Measurements from ENCODE around the gene MOB3B.
"Not testable (repeated sequence)": the region's sequence is repeated elsewhere in the genome, so short reads cannot be mapped to it uniquely, and the experiment has no call there.

MOB3B gene

DNA sequence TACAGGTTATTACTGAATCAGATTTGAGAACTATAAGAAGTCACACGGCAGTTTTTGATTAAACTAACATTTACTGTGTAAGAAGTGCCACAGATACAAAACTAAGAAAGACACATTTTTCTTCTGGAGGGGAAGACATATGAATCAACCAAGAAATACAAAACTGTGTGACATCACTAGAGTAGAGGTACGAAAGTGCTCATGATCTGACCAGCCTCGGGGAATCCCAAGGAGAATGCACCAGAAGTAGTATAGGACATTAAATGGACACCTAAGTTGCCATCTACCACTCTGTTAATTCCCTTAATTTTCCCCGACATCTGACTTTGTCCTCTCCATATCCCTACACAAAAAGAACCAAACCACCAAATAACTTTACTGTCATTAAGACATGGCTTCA, 10.8 kb downstream of the MOB3B start:
- DNase-seq (ENCODE audit: low spot score): no peak

DNA sequence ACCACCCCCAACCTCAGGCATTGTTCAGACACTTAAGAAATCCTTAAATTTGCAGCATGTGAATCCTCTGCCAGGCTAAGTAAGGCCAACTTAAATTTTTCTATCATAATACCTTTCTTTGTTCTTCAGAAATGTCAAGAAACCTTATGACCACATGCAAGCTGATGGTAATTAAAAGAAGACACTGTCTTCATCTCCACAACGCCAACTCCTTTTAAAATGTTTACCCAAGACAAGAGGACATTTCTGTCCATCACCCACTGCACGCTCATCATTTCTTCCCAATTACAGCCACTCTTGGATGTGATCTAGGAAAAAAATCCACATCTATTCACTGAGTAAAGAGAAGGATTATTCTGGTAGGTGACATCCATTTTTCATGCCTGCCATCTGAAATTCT, 11.6 kb downstream of the MOB3B start:
- no peak for DNase-seq (ENCODE audit: low spot score)

DNA sequence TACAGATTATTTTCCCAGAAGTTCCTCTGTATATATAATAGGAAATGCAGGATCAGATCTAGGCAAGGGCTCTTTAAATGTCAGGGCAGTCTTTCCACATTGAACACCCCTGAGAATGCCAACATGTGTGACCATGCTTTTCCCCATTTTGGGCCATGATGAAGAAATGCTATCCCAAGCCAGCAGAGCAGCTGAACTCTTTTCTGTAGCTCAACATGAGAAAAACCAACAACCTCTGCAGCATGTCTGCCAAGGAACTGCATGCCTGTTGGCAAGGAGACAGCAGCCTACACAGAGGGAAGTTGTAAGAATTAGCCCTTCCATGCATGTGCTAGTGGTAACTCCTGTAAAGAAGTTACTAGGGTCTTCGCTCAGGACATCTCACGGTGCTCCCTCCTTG, 15.1 kb downstream of the MOB3B start:
- DNase-seq (ENCODE audit: low spot score): no peak

DNA sequence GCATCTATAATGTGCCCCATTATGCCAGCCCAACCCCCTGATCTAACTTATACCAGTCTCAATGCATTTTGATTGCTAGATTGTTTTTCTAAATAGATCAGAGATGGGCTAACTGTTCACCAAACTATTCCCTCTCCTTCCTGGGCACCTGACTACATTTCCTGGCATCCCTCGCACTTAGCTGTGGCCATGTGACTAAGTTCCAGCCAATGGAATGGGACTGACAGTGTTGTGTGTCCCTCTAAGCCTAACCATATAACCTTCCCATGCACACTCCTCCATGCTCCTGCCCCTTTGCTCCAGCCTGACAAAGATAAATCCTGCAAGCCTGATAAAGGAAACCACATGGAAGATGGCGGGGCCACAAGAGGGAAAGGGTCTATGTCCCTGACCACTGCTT, 17.8 kb downstream of the MOB3B start:
- no peak for DNase-seq (ENCODE audit: low spot score)

DNA sequence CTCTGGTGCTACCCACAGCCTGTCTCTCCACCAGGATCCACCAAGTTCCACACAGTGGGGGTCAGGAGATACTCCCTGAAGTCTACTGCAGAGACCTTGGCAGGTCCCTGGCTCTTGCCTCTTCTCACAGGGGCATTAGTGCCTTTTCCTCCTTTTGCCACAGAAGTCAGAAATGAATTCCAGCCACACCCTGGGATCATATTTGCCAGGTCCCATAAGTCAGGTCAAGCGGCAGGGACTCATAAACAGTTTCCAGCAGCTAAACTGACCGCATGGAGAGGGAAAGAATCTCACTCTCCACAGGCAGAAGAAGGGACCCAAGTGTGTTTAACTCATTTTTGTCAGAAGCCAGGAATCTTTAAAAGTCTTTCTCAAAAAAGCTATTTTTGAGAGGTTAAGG, 18.8 kb downstream of the MOB3B start:
- no peak for DNase-seq (ENCODE audit: low spot score)

DNA sequence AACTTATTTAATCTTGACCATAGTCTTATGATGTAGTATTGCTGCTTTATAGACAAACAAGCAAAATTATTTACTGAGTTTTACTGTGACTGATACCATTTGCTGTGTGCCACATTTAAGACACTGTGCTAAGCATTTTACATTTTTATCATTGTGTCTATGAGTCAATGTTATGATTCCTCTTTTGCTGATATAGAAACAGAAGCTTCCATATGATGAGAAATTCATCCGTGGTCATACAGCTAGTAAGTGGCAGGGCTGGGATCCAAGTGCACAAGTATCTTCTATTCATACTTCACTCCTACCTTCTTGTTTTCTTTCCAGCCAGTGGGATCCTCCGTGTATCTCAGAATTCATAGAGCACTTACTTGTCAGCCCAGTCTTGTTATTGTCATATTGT, 22.6 kb downstream of the MOB3B start:
- no peak for DNase-seq (ENCODE audit: low spot score)

DNA sequence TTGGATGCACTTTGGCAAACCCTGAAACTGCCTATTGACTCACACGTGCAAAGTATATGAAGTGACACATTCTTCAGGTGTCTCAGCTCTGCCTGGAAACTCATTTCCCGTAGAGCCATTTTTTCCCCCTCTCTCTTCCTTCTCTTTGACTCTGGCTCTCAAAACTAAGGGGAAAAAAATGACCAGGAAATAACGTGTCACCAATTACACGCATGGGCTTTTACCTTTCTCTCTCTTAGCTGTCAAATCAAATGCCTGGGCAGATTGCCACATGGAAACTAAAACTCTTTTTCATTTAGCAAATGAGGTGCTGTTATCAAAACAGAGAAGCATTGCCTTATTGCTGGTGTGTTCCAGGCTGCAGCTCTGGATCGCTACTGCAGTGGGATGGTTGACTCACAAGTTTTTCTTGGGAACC, 23.9 kb downstream of the MOB3B start:
- no peak for DNase-seq (ENCODE audit: low spot score)

DNA sequence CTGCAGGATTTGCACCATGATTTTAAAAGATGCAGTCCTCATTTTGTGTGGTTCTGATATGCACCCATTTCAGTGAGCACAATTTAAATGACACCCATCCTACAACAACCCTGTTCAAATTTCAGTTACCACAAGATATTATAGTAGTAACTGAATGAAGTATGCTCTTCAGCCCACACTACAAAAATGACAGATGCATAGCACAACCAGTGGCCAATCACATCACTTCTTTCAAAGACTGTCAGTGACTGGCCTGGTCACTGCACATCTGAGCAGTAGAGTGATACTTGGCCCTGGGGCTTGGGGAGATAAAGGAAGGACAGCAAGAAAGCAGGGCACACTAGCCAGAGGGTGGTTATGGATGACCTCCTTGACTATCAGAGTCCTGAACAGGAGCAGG, 25.4 kb downstream of the MOB3B start:
- no peak for DNase-seq (ENCODE audit: low spot score)

DNA sequence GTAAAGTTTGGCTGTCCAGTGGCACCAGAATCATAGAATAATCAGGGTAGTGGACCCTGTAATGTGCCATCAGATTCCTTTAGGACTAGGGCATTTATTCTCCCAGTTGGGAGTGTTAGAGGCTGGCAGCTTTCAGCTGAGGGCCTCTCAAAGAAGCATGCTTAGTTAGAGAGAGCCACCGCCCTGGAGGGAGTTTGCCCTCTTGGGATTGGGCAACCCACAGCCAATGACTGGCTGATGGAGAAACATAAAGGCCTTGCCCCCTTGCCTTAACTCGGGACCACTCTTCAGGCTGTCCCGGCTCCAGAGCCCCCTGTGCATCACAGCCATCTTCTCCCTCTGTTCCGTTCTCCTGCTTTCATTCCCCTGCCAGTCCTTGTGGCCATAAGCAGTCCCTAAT, 26.0 kb downstream of the MOB3B start:
- DNase-seq (ENCODE audit: low spot score): no peak

DNA sequence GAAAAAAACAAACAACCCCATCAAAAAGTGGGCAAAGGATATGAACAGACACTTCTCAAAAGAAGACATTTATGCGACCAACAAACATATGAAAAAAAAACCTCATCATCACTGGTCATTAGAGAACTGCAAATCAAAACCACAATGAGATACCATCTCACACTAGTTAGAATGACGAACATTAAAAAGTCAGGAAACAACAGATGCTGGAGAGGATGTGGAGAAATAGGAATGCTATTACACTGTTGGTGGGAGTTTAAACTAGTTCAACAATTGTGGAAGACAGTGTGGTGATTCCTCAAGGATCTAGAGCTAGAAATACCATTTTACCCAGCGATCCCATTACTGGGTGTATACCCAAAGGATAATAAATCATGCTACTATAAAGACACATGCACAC, 28.7 kb downstream of the MOB3B start:
- not testable (repeated sequence) for DNase-seq (ENCODE audit: low spot score)

DNA sequence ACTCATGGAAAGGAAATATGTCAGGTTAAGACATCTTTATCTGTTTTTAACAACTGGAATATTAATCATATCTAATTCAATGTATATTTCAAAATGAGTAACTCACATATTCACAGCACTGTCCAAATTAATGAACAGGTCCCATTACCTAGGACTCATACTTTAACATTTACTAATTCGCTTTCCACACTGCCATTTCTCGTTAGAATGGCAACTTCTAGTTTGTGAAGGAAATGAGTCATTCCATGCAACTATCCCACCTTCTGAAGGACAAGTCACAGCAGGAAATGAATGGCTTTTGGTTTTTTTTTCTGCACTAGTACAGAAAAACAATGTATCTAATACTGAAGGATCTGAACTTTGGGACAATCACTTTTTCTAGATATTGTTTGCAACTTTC, 30.2 kb downstream of the MOB3B start:
- DNase-seq (ENCODE audit: low spot score): no peak

DNA sequence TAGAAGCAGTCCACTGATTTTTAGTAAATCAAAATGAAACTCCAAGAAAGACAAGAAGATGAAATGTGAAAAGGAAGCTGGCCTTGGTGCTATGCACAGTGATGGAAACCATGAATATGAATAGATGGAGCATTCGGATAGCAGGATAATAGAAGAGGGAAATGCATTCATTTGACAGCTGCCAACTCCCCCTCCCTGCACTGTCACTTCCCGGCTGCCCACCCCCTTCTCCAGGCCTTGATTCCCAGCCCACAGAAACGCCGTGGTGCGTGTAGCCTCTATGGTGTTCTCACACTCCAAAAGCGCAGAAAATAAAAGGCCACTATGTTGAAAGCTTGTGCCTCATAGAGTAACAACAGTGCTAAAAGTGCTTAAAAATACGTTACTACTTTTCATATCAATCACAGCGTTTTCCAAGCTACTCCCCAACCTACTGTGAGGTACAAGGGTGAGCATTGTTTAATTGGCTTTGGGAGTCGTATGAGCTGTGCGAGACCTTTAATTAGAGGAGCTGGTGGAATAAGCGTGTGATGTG, 31.7 kb downstream of the MOB3B start:
- no peak for DNase-seq (ENCODE audit: low spot score)

DNA sequence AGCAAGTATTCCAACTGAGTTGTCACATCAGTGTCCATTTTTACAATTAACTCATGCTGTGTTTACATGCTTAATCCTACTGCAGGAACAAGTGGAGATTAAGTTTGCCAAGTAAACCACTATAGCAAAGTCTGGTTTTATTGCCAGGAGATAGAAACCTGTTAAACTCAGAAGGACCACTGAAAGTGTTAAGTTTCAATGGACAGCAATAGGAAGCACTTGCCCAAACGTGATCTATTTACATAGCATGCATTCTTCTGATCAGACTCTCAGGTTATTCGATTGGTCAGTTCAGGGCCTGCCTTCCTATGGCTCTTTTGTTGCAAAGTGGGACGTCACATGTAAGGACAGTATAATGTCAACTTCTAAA, 33.5 kb downstream of the MOB3B start:
- no peak for DNase-seq (ENCODE audit: low spot score)

DNA sequence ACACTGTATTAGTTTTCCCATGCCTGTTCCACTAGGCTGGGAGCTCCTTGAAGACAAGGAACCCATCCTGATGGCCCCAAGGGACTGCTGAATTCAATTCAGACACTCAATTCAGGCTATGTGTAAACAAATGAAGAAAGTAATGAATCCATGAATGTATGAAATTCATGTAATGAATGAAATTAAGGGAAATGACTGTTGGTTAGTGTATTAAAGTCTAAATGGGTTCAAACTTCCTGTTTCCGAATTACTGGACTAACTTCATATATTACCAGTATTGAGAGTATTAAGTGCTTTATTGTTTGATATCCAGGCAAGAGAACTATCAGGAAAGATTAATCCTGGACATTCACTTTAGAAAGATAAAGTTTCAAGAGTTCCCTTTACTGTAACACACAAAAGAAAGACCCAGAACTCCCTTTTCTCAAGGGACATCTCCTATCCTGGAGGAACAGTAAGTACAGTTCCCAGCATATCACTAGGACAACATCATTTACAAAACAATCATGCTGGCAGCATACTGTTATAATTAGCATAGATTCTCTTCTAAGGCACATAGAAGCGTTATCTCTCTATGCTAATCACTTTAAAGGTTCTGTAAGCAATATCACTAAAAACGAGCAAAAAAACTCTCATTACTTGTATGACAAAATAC, 34.0 kb downstream of the MOB3B start:
- DNase-seq (ENCODE audit: low spot score): no peak

DNA sequence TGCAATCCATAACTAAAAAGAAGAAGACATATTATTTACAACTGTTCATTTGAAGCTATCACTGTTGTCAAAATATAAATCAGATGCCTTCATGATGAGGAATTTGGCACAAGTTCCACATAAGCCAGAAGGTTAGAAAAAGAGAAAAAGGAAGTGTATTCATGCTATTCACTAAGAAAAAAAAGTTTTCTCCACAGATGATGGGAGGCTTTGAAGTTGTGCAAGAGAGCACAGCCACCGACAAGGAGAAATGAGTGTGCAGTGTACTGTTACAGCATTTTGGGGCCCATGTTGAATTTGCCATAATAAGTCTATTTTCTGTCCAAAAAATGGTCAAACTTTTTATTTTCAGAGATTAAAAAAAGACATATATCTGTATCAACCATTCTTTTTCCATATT, 38.5 kb downstream of the MOB3B start:
- no peak for DNase-seq (ENCODE audit: low spot score)

DNA sequence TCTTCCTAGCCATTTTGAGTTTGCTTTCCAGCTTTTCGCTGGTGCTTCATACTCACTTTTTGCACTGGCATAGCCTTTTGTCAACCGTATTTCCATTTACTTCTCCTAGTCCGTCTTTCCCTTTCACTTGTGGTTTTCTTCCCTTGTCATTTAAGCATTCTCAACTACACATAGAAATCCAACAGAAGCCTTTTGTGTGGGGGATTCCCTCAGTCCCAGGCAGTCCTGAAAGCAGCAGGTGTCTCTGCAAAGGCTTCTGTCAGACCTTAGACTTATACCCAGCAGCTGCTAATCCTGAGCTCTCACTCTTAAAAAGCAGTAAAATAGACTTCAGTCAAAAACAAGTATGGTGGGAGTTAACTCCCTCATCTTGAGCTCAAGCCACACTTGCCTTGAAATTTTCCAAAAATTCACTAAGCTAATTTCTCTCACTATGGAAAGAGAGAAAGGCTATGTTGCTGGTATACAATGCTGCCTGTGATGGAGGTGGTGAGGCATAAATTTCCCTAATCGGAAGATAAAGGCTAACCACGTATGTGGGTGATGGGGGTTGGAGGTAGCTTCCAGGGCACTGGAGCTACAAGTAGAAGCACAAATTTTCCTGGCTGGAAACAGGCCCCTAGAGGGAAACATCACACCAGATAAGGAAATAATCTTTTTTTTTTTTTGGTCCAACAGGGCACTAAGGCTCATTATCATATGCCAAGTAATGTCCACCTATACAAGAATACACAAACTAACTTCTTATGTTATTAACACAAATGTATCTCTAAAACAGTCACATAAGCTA, 40.3 kb downstream of the MOB3B start:
- DNase-seq (ENCODE audit: low spot score): no peak

DNA sequence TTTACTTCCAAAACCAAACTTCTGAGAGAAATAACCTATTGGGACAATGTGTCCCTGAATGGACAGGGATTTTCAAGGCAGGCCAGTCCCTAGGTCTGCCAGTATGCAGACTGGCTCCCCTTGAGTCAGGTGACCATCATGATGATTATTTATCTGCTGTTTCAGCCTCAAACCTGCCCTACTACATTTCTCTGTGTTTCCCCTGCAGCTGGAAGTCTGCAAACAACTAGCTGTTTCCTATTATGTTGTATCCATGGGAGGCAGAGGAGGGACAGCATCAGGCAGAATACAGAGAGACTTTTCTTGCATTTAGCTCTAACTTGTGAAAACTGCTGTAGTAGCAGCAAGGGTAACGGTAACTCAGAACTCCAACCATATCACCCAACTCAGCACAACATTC, 41.7 kb downstream of the MOB3B start:
- no peak for DNase-seq (ENCODE audit: low spot score)

DNA sequence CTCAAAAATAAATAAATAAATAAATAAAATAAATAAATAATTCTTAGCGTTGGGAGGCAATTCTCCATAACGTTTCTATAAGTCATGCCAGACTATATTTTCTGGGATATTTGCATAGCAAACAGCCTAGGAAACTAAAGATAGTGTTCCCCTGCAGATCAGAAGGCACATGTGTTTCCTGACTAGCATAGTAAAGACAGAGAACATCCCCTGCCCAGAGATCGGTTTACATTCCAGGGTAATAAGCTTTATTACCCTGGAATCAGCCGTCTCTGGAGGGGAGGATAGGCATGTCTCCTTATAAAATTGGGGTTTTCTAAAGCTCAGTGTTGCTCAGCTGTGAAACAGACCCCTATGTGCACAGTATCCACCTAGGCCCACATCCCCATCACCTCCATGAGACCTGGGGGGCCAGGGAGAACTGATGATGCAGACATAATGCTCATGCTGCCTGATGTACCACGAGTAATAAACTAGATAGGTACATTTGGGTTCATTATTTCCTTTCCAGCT, 42.4 kb downstream of the MOB3B start:
- no peak for DNase-seq (ENCODE audit: low spot score)

DNA sequence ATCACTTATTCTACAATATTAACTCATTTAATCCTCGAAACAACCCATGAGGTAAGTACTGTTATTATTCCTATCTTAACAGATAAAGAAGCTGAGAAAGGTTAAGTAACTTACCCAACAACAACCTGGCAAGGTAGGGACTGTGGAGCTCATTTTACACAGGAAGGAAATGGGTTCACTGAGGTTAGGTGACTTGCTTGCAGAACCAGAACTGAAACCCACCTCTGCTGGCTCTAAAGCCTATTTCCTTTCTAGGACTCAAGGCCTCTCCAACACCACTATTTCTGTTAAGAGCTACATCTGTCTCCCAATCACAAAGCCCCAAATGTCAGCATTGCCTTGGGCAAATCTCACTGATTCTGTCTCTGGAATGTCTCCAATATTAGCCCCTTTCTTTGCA, 44.5 kb downstream of the MOB3B start:
- no peak for DNase-seq (ENCODE audit: low spot score)

DNA sequence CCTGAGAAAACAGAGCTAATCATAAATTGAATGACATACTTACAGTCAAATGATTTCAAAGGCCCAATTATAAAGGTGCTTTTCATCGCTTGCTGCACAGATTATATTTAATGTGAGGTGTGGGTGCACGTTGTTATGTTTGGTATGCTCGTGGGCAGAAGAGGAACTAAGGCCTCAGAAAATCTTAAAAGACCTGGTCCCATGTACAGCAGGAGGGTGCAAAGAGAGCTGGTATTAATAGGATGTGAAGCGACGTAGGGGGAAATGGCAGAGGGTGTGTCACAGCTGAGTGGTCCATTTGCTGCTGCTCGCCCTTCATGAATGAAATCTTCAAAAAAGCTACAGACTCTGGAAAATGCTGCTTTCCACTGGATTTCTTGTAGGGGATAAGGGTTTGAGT, 46.0 kb downstream of the MOB3B start:
- no peak for DNase-seq (ENCODE audit: low spot score)

DNA sequence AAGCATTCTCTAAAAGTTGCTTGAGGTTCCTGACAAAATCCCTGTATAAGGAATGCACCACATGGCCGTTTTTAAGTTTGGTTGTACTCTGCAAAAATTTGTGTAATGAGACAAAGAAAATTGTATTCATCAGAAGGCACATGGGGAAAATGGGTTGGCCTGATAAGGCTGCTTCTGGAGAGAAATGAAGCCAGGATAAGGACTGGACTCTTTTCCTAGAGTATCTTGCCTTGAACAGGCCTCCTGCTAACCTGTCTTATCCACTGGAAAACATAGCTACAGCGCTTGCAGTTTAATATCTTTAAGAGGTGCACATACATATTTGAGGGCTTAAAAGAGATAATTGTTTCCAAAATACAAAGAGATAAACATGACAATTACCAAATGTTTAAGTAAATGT, 46.9 kb downstream of the MOB3B start:
- no peak for DNase-seq (ENCODE audit: low spot score)

DNA sequence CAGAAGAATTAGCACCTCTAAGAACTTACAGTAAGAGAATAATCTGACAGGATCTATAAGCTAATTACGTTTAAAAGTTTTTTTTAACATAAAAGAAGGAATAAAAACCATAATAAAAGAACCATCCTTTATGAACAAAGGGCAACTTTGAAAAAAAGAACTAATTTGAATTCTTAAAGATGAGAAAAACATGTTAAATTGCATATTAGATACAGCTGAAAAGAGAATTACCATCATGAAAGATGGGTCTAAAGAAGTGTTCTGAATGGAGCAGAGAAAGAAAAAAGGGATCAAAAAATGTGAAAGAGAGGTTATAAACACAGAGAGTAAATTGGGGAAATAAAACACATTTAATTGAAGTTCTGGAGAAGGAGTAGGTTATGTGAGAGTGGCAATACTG, 51.3 kb downstream of the MOB3B start:
- no peak for DNase-seq (ENCODE audit: low spot score)

DNA sequence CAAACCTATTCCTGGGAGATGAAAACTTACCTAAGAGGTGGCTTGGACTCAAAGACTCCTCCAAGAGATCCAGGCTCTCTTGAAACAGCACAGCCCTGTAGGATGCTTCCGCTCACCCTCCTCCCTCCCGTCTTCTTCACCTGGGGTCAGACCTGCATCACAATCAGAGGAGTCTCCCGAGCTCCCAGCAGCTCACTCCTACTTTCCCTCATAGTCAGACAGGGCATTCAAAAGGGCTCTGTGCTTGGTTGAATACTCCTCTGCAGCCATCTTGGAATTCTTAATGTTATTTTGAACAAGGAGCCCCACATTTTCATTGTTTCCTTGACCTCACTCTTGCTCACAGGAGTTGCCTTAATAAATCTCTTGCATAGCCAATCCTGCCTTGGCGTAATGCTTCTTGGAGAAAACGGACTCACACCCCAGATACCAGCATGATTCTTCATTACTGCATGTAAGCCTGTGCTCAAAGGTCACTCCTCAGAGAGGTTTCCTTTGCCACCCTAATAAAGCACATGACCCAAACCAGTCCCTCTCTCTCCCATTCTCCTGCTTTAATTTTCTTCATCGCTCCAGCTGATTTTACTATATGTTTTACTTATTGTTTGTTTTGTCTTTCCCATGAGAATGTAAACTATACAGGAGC, 52.6 kb downstream of the MOB3B start:
- no peak for DNase-seq (ENCODE audit: low spot score)

Measured in SK-N-DZ (cell line).